Heart left ventricle (tissue), 13 donors: Measurements from ENCODE around the gene GSC.

Experiments
- POLR2A ChIP-seq, 2 donors: fragments of 450-650 bp; IDR thresholded peaks; one replicate each; pipeline ENCODE4 v1.6.1; 2017; ENCODE audit warnings: antibody characterized with exemption in 2 of 2, mild to moderate bottlenecking in 2 of 2, moderate library complexity in 2 of 2
- TF ChIP-seq, protein P1 (sequence below), 12 donors: fragments of 200-600 bp; sonication (generic) in 4 of 12; IDR thresholded peaks; one replicate each; pipeline versions ENCODE4 v1.5.0 to v1.8.0; 2018 to 2022; ENCODE audit warnings: antibody characterized with exemption in 12 of 12, mild to moderate bottlenecking in 5 of 12
- donor health status: ischemic (EF 13 %, LVEDD 7.1; RV severe dilation, severe dysfunction).
- donor health status: DM: no; HTN: yes; CAD: no.
- donor health status: DM: no; HTN: no; CAD: no.
- donor health status: ischemic (EF 25% LVEDD 6.9; RV normal size, moderate dysfunction).
- donor health status: ischemic (EF 25% LVEDD 5.7; RV mildly dilated, moderate dysfunction).
- donor health status: ischemic (EF 35%, LVEDD 5.7; RV mildly dilated, moderate dysfunction).
- donor health status: nonischemic (EF 11% LVEDD 7.7; RV severe dilation, severe dysfunction).
- donor health status: DM: yes; HTN: yes; CAD: no.
- donor health status: PGD.
- donor health status: ischemic (EF 29% LVEDD 5.4; RV normal size, mild dysfunction).
- donor health status: nonischemic (EF 23%, LVEDD 6.1; RV moderate dilation, normal function).

DNA sequence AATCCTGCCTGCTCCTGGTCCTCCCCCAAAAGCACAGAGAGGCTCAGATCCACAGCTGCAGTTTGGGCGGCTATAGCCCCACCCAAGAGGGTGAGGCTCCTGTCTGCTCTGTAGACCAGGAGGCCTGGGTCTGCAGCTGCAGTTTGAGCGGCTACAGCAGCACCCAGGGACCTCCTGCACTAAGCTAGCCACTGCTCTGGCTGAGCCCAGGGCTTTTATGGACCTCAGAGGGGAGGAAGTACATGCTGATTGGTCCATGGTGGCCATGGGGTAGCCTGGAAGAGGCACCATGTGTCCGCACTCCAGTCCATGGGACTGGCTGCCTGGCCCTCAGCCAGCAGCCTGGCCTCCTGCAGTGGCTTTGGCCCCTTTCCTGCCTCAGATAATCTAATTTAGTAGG is 49.6 kb upstream of the GSC start:
- TF ChIP-seq, protein P1, sequence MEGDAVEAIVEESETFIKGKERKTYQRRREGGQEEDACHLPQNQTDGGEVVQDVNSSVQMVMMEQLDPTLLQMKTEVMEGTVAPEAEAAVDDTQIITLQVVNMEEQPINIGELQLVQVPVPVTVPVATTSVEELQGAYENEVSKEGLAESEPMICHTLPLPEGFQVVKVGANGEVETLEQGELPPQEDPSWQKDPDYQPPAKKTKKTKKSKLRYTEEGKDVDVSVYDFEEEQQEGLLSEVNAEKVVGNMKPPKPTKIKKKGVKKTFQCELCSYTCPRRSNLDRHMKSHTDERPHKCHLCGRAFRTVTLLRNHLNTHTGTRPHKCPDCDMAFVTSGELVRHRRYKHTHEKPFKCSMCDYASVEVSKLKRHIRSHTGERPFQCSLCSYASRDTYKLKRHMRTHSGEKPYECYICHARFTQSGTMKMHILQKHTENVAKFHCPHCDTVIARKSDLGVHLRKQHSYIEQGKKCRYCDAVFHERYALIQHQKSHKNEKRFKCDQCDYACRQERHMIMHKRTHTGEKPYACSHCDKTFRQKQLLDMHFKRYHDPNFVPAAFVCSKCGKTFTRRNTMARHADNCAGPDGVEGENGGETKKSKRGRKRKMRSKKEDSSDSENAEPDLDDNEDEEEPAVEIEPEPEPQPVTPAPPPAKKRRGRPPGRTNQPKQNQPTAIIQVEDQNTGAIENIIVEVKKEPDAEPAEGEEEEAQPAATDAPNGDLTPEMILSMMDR (IDR thresholded peaks at IDR 0.05) = no peak
- no peak for TF ChIP-seq POLR2A (IDR thresholded peaks at IDR 0.05)
